HEK293 (cell line): ENCODE results near the gene CENPN.

Experiments
- CTCF ChIA-PET: fragments of 350-600 bp; formaldehyde crosslinking; extraction: SDS; loops from one replicate; lab custom pipeline; 2021; ENCODE audit warnings: antibody characterized with exemption; lab: Yijun Ruan, JAX
- POLR2A ChIA-PET: fragments of 300-600 bp; formaldehyde crosslinking; extraction: SDS; loops from one replicate; lab custom pipeline; 2020; ENCODE audit warnings: antibody characterized with exemption, inconsistent platforms; lab: Yijun Ruan, JAX
- H3K27ac ChIP-seq: fragments of 200-500 bp; sonication (Bioruptor generic); 2 replicates; pipeline ENCODE4 v1.5.1; 2014; ENCODE audit warnings: low read depth, low read length, control low read depth, inconsistent platforms; ENCODE audit errors: extremely low read depth
- H3K36me3 ChIP-seq, 2 experiments: fragments of 200-500 bp in 1 of 2; sonication (Bioruptor generic) in 1 of 2; 1 replicate in 1 of 2; 2 replicates in 1 of 2; pipeline ENCODE4 v1.5.1; 2014 to 2017; ENCODE audit warnings: inconsistent platforms in 2 of 2, low read length in 2 of 2; ENCODE audit not compliant: control insufficient read depth in 2 of 2, insufficient read depth in 1 of 2
- H3K4me1 ChIP-seq: fragments of 200-500 bp; sonication (Bioruptor generic); 2 replicates; pipeline ENCODE4 v1.5.1; 2014; ENCODE audit warnings: mild to moderate bottlenecking, low read length, inconsistent platforms; ENCODE audit not compliant: control insufficient read depth, insufficient read depth
- H3K4me3 ChIP-seq: 2 replicates; pipeline ENCODE4 v1.5.1; 2011; ENCODE audit warnings: low read depth, mild to moderate bottlenecking, control low read depth, low read length, moderate library complexity
- H3K9me3 ChIP-seq: fragments of 200-500 bp; sonication (Bioruptor generic); 2 replicates; pipeline ENCODE4 v1.5.1; 2014; ENCODE audit warnings: low read depth, low read length, inconsistent platforms; ENCODE audit not compliant: control insufficient read depth, insufficient read depth
- BCL11A ChIP-seq: fragments of 450-650 bp; formaldehyde crosslinking; IDR thresholded peaks from 2 replicates; pipeline ENCODE4 v1.5.1; 2016; ENCODE audit warnings: low read depth, missing biosample characterization, missing genetic modification characterization
- GFI1B ChIP-seq: fragments of 450-650 bp; formaldehyde crosslinking; IDR thresholded peaks from 2 replicates; pipeline ENCODE4 v1.5.1; 2016; ENCODE audit warnings: missing biosample characterization, missing genetic modification characterization
- MYNN ChIP-seq: fragments of 450-650 bp; formaldehyde crosslinking; IDR thresholded peaks from 2 replicates; pipeline ENCODE4 v1.5.1; 2016; ENCODE audit warnings: missing biosample characterization, missing genetic modification characterization, borderline replicate concordance
- OVOL3 ChIP-seq: fragments of 450-650 bp; formaldehyde crosslinking; IDR thresholded peaks from 2 replicates; pipeline ENCODE4 v1.5.1; 2016; ENCODE audit warnings: missing biosample characterization, missing genetic modification characterization
- ZNF2 ChIP-seq: fragments of 450-650 bp; formaldehyde crosslinking; IDR thresholded peaks from 2 replicates; pipeline ENCODE4 v1.5.1; 2016; ENCODE audit warnings: missing biosample characterization, missing genetic modification characterization
- ZNF211 ChIP-seq: fragments of 450-650 bp; formaldehyde crosslinking; IDR thresholded peaks from 2 replicates; pipeline ENCODE4 v1.5.1; 2016; ENCODE audit warnings: low read depth, missing biosample characterization, missing genetic modification characterization
- ZNF274 ChIP-seq, 2 experiments: fragments of 200-500 bp in 1 of 2; fragments of 450-650 bp in 1 of 2; sonication (Bioruptor generic) in 1 of 2; formaldehyde crosslinking in 1 of 2; IDR thresholded peaks; 2 replicates each; pipeline versions ENCODE4 v1.5.1 to v1.6.1; 2014 to 2016; ENCODE audit warnings: borderline replicate concordance in 1 of 2, inconsistent platforms in 1 of 2, low read length in 1 of 2, missing biosample characterization in 1 of 2, missing genetic modification characterization in 1 of 2
- ZNF302 ChIP-seq: fragments of 450-650 bp; formaldehyde crosslinking; IDR thresholded peaks from 2 replicates; pipeline ENCODE4 v1.5.1; 2016; ENCODE audit warnings: missing biosample characterization, missing genetic modification characterization, low read depth
- ZNF311 ChIP-seq: fragments of 450-650 bp; formaldehyde crosslinking; IDR thresholded peaks from 2 replicates; pipeline ENCODE4 v1.5.1; 2017; ENCODE audit warnings: missing biosample characterization, missing genetic modification characterization, borderline replicate concordance
- ZNF354C ChIP-seq: fragments of 450-650 bp; formaldehyde crosslinking; IDR thresholded peaks from 2 replicates; pipeline ENCODE4 v1.5.1; 2016; ENCODE audit warnings: missing biosample characterization, missing genetic modification characterization, low read depth, borderline replicate concordance
- ZNF37A ChIP-seq: fragments of 450-650 bp; IDR thresholded peaks from 2 replicates; pipeline ENCODE4 v1.5.1; 2018; ENCODE audit warnings: missing biosample characterization, missing genetic modification characterization
- ZNF596 ChIP-seq: fragments of 450-650 bp; IDR thresholded peaks from 2 replicates; pipeline ENCODE4 v1.5.0; 2018; ENCODE audit warnings: missing biosample characterization, mild to moderate bottlenecking, missing genetic modification characterization, moderate library complexity
- ZNF624 ChIP-seq: fragments of 450-650 bp; formaldehyde crosslinking; IDR thresholded peaks from 2 replicates; pipeline ENCODE4 v1.5.1; 2017; ENCODE audit warnings: missing biosample characterization, missing genetic modification characterization
- ZNF660 ChIP-seq: fragments of 450-650 bp; IDR thresholded peaks from 2 replicates; pipeline ENCODE4 v1.5.1; 2018; ENCODE audit warnings: missing biosample characterization, mild to moderate bottlenecking, missing genetic modification characterization
- ZNF843 ChIP-seq: fragments of 450-650 bp; formaldehyde crosslinking; IDR thresholded peaks from 2 replicates; pipeline ENCODE4 v1.5.1; 2016; ENCODE audit warnings: missing biosample characterization, missing genetic modification characterization
- ZSCAN23 ChIP-seq: fragments of 450-650 bp; formaldehyde crosslinking; IDR thresholded peaks from 2 replicates; pipeline ENCODE4 v1.5.1; 2016; ENCODE audit warnings: missing biosample characterization, missing genetic modification characterization
- TF ChIP-seq, protein P1 (sequence below): fragments of 450-650 bp; formaldehyde crosslinking; IDR thresholded peaks from 2 replicates; pipeline ENCODE4 v1.5.1; 2016; ENCODE audit warnings: missing biosample characterization, missing genetic modification characterization
- TF ChIP-seq, protein P2 (sequence below): fragments of 450-650 bp; formaldehyde crosslinking; IDR thresholded peaks from 2 replicates; pipeline ENCODE4 v1.5.0; 2017; ENCODE audit warnings: missing biosample characterization, missing genetic modification characterization, borderline replicate concordance
- TF ChIP-seq, protein P3 (sequence below): fragments of 450-650 bp; formaldehyde crosslinking; IDR thresholded peaks from 2 replicates; pipeline ENCODE4 v1.5.1; 2016; ENCODE audit warnings: missing biosample characterization, missing genetic modification characterization
- TF ChIP-seq, protein P4 (sequence below): fragments of 450-650 bp; formaldehyde crosslinking; IDR thresholded peaks from 2 replicates; pipeline ENCODE4 v1.5.1; 2017; ENCODE audit warnings: missing biosample characterization, missing genetic modification characterization

The CENPN gene

DNA sequence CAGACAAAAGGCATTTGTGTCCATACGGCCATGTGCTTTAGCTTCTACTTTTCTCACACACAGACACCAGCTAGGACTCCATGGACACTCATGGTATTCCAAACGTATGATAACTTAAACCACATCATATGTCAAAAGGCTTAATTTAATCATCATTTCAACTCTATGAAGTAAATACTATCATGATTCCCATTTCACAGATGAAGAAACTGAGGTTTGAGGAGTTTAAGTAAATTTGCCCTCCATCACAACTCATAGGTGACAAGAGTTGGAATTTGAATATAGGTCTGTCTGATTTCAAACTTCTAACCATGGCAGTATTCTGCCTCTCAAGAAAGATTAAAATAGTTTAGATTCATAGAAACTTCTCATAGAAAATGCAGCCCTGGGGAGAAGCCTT is 44.1 kb upstream of the CENPN start:
- CTCF ChIA-PET, result interaction anchor here (0.8 kb wide), 1 partner anchor 11 kb away, joined by 4 read pairs; no protein-coding TSS in a partner anchor
- H3K27ac ChIP-seq, result no peak overlapping the region
- no peak for TF ChIP-seq ZNF302
- TF ChIP-seq, protein P1, sequence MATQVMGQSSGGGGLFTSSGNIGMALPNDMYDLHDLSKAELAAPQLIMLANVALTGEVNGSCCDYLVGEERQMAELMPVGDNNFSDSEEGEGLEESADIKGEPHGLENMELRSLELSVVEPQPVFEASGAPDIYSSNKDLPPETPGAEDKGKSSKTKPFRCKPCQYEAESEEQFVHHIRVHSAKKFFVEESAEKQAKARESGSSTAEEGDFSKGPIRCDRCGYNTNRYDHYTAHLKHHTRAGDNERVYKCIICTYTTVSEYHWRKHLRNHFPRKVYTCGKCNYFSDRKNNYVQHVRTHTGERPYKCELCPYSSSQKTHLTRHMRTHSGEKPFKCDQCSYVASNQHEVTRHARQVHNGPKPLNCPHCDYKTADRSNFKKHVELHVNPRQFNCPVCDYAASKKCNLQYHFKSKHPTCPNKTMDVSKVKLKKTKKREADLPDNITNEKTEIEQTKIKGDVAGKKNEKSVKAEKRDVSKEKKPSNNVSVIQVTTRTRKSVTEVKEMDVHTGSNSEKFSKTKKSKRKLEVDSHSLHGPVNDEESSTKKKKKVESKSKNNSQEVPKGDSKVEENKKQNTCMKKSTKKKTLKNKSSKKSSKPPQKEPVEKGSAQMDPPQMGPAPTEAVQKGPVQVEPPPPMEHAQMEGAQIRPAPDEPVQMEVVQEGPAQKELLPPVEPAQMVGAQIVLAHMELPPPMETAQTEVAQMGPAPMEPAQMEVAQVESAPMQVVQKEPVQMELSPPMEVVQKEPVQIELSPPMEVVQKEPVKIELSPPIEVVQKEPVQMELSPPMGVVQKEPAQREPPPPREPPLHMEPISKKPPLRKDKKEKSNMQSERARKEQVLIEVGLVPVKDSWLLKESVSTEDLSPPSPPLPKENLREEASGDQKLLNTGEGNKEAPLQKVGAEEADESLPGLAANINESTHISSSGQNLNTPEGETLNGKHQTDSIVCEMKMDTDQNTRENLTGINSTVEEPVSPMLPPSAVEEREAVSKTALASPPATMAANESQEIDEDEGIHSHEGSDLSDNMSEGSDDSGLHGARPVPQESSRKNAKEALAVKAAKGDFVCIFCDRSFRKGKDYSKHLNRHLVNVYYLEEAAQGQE (tag by site-specific recombination), result no peak
- TF ChIP-seq ZNF311, result no peak
- TF ChIP-seq GFI1B (tag by site-specific recombination), result no peak
- TF ChIP-seq, protein P2, sequence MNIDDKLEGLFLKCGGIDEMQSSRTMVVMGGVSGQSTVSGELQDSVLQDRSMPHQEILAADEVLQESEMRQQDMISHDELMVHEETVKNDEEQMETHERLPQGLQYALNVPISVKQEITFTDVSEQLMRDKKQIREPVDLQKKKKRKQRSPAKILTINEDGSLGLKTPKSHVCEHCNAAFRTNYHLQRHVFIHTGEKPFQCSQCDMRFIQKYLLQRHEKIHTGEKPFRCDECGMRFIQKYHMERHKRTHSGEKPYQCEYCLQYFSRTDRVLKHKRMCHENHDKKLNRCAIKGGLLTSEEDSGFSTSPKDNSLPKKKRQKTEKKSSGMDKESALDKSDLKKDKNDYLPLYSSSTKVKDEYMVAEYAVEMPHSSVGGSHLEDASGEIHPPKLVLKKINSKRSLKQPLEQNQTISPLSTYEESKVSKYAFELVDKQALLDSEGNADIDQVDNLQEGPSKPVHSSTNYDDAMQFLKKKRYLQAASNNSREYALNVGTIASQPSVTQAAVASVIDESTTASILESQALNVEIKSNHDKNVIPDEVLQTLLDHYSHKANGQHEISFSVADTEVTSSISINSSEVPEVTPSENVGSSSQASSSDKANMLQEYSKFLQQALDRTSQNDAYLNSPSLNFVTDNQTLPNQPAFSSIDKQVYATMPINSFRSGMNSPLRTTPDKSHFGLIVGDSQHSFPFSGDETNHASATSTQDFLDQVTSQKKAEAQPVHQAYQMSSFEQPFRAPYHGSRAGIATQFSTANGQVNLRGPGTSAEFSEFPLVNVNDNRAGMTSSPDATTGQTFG (tag by site-specific recombination), result no peak
- POLR2A ChIA-PET, result no interaction called here
- no peaks in the 10 kb centered on the region for H3K36me3 ChIP-seq
- no peaks in the 10 kb centered on the region for H3K4me1 ChIP-seq
- no peak overlapping the region for H3K4me3 ChIP-seq
- H3K9me3 ChIP-seq, result no peaks in the 10 kb centered on the region

DNA sequence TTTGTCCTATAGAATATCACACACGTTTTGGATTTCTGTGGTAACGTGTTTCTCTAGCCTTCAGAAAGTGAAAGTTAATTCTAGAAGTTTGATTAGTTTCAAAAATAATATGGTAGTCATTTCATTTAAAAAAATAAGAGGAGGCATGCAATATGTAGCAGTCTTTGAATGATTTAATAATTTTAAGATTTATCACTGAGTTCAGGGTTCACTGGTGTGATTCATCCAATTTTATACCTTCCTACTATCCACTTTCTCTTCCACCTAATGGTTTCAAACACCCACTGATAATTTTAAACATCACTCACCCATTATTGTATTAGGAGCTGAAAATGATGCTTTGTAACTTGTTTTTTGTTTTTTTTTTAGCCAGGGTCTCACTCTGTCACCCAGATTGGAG is 42.7 kb upstream of the CENPN start:
- Histone ChIP-seq H3K36me3 (no peaks in the 10 kb centered on the region), H3K4me1 (no peaks in the 10 kb centered on the region), H3K9me3 (no peaks in the 10 kb centered on the region), H3K4me3 (no peak overlapping the region), H3K27ac (no peak overlapping the region)
- ChIA-PET CTCF (no interaction called here), POLR2A (no interaction called here)
- no peak for TF ChIP-seq BCL11A
- TF ChIP-seq ZNF624 (tag by site-specific recombination), result no peak
- TF ChIP-seq ZNF354C (tag by site-specific recombination), result no peak
- TF ChIP-seq, protein P3, sequence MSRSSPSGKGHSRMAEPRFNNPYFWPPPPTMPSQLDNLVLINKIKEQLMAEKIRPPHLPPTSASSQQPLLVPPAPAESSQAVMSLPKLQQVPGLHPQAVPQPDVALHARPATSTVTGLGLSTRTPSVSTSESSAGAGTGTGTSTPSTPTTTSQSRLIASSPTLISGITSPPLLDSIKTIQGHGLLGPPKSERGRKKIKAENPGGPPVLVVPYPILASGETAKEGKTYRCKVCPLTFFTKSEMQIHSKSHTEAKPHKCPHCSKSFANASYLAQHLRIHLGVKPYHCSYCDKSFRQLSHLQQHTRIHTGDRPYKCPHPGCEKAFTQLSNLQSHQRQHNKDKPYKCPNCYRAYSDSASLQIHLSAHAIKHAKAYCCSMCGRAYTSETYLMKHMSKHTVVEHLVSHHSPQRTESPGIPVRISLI (tag by site-specific recombination), result no peak
- no peak for TF ChIP-seq ZNF274 (IDR thresholded peaks at IDR 0.05; ENCODE audit: low read length)
- TF ChIP-seq ZNF274 (tag by site-specific recombination; IDR thresholded peaks at IDR 0.05; ENCODE audit: borderline replicate concordance), result no peak
- TF ChIP-seq MYNN, result no peak
- TF ChIP-seq ZNF660 (tag by site-specific recombination), result no peak
- no peak for TF ChIP-seq ZNF596 (tag by site-specific recombination)
- TF ChIP-seq ZSCAN23 (tag by site-specific recombination), result no peak
- TF ChIP-seq ZNF843, result no peak
- no peak for TF ChIP-seq ZNF37A (tag by site-specific recombination)
- no peak for TF ChIP-seq ZNF2 (tag by site-specific recombination)
- TF ChIP-seq ZNF211 (tag by site-specific recombination), result no peak
- TF ChIP-seq OVOL3 (tag by site-specific recombination), result no peak
- TF ChIP-seq, protein P4, sequence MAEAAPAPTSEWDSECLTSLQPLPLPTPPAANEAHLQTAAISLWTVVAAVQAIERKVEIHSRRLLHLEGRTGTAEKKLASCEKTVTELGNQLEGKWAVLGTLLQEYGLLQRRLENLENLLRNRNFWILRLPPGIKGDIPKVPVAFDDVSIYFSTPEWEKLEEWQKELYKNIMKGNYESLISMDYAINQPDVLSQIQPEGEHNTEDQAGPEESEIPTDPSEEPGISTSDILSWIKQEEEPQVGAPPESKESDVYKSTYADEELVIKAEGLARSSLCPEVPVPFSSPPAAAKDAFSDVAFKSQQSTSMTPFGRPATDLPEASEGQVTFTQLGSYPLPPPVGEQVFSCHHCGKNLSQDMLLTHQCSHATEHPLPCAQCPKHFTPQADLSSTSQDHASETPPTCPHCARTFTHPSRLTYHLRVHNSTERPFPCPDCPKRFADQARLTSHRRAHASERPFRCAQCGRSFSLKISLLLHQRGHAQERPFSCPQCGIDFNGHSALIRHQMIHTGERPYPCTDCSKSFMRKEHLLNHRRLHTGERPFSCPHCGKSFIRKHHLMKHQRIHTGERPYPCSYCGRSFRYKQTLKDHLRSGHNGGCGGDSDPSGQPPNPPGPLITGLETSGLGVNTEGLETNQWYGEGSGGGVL (tag by site-specific recombination), result no peak
